H54 (cell line): ENCODE results near the gene NHSL2.

Experiments
- DNase-seq: peaks from one replicate; pipeline ENCODE4 v3.0.0; 2011; ENCODE audit warnings: low spot score, mixed read lengths; ENCODE audit not compliant: insufficient read length
- FAIRE-seq: peaks from 3 replicates; lab custom pipeline; 2011; peaks lifted over from hg19 to GRCh38; lab: Jason Lieb, UNC
- POLR2A ChIP-seq: IDR thresholded peaks from 2 replicates; pipeline ENCODE4 v1.6.1; 2011; ENCODE audit warnings: low read depth, mild to moderate bottlenecking, low read length

The NHSL2 gene

GRCh38 chrX:72025236-72025770 is 114.7 kb downstream of the NHSL2 start:
- TF ChIP-seq POLR2A, result no peak
- DNase-seq (no peak), FAIRE-seq (no peak)

DNA sequence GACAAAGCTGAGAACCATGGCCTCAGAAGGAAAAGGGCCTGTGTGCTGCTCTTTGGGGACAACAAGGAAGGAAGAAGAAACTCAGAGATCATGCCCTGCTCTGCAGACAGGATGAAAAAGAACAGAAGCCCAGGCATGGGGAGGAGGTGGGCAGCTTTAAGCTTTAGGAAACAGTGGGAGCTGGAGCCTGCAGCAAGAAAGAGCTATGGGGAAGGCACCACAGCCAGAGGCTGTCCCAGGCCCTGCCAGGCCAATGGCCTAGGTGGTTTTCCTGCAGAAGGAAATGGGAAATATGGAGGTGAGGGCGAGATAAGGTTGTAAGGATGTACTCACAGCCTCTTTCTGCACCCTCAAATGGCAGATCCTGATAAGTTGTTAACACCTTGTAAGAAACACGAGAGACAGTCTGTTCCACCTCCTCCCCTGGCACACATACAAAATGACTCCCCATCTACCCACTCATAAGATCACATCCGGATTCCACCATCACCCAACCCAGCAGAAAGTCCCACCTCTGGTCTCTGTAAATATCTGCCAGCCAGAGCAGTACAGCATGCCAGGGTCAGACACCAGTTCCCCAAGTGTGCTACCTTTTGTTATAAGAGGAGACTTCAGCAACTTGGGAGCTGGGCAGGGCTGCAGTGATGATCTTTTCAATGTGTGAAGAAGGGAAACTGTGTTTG is 115.8 kb downstream of the NHSL2 start:
- TF ChIP-seq POLR2A, result no peak
- DNase-seq, result no peak
- FAIRE-seq, result no peak

DNA sequence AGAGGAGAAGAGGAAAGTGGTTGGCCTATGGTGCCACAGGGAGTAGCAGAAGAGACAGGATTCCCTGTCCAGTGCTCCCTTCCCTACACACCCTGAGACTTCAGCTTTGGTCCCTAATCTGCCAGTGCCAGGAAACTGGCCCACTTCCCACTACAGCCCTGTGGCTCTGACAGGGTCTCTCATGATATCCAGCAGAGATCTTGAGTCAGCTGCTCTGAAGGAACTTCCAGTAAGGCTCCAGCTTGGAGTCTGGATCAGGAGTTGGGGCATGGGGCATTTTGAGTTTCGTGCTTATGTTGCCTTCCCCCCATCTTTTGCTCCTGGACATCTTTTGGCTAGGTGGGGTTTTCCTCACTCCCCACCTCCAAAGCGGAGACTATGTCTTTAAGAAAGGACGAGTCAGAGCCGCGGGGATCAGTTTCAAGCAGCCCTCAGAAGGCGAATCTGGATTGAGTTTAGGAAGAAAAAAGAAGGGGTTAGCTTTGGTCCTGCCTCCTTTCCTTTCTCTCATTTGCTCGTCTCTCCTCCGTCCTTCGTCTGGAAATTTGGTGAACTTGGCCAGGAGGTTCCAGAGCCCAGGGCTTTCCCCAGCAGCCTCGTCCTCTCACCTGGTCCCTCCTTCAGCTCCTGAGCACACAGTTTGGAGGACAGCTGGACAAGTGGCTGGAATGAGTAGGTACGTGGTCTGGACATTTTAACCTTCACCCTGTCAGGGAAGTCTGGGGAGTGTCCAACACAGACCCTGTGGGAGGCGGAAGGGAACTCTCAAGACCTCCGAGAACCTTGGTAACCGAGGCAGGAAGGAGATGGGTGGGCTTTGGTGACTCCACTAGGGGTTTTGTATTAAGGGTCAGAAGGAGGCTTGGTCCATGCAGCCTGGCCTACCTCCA is 116.6 kb downstream of the NHSL2 start:
- FAIRE-seq (no peak), DNase-seq (no peak)
- TF ChIP-seq POLR2A, result no peak

- no peak for TF ChIP-seq POLR2A
- DNase-seq (no peak), FAIRE-seq (no peak)
These were observed 117.3 kb downstream of the NHSL2 start for GRCh38 chrX:72027914-72028307.

GRCh38 chrX:72028701-72029470 is 118.2 kb downstream of the NHSL2 start:
- TF ChIP-seq POLR2A, result no peak
- FAIRE-seq (no peak), DNase-seq (no peak)

- FAIRE-seq, result peak; percentile 15
- DNase-seq, result peak; percentile 28
- no peak for TF ChIP-seq POLR2A
These were observed 119.1 kb downstream of the NHSL2 start for GRCh38 chrX:72029483-72030411.

- no peak for FAIRE-seq
- TF ChIP-seq POLR2A, result no peak
- no peak for DNase-seq
These were observed 119.8 kb downstream of the NHSL2 start for GRCh38 chrX:72030431-72030830.

DNA sequence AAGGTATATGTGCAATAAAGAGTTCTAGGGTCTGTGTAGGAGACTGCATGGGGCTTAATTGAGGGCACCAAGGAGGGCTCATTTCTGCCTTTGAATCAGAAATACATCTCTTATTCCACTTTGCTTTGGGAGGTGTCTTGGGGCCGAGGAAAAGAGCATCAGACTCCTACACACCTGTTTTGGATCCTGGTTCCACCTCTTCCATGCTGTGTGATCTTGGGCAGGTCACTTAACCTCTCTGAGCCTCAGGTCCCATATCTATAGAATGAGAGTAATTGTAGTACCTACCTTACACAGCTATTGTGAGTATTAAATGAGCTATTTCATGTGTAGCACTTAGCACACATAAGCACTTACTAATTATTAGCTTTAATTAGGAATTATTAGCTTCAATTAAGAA is 120.5 kb downstream of the NHSL2 start:
- FAIRE-seq (no peak), DNase-seq (no peak)
- TF ChIP-seq POLR2A, result no peak

GRCh38 chrX:72031634-72032033 is 121.0 kb downstream of the NHSL2 start:
- DNase-seq (no peak), FAIRE-seq (no peak)
- TF ChIP-seq POLR2A, result no peak

- TF ChIP-seq POLR2A, result no peak
- DNase-seq (no peak), FAIRE-seq (no peak)
These were observed 127.0 kb downstream of the NHSL2 start for GRCh38 chrX:72037601-72038000.

DNA sequence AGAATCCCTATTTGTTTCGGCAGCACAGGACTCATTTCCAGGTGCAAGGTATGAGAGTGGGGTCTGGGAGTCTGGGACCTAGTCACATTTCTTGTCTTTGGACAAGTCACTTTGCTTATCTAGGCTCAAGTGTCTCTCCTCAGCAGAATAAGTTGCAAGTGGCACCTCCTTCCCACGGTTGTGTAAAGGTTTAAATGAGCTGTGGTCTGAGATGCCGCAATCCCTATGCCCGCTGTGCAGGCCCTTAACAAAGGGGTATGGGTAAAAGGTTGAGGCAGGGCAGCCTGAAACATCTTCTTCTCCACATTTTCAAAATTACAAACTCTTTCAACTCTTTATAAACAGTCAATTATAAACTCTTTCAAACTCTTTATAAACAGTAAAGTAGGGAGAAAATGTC is 127.4 kb downstream of the NHSL2 start:
- FAIRE-seq, result no peak
- DNase-seq, result no peak
- no peak for TF ChIP-seq POLR2A

- TF ChIP-seq POLR2A, result no peak
- no peak for DNase-seq
- no peak for FAIRE-seq
These were observed 128.2 kb downstream of the NHSL2 start for GRCh38 chrX:72038868-72039267.

GRCh38 chrX:72040506-72040905 is 129.9 kb downstream of the NHSL2 start:
- DNase-seq (no peak), FAIRE-seq (no peak)
- TF ChIP-seq POLR2A, result no peak
